ENCODE measurements around the gene AMTN. TPM values are rescaled to one million over a fixed set of nuclear protein-coding genes. Genes with fewer than 3 reads are reported as not detected.

Gene AMTN
- polyA plus RNA-seq, 1 donor from 2014 or later, result not detected

GRCh38 chr4:70570796-70571195 is 52.4 kb downstream of the AMTN start:
- Histone ChIP-seq H3K27ac (ENCODE audit: low read length) (no peak overlapping the region), H2AFZ (ENCODE audit: low read depth, low read length) (no peak overlapping the region), H3K79me2 (replicated peaks; ENCODE audit: insufficient read depth, low read length) (no peaks in the 10 kb centered on the region), H3K4me3 (ENCODE audit: low read length) (no peak overlapping the region), H3F3A (ENCODE audit: insufficient read depth, low read length, poor library complexity, severe bottlenecking) (no peaks in the 10 kb centered on the region), H3K4me2 (ENCODE audit: low read length) (no peak overlapping the region), H4K20me1 (ENCODE audit: insufficient read depth) (no peaks in the 10 kb centered on the region), H3K9ac (ENCODE audit: low read length) (no peak overlapping the region), H3K27me3 (ENCODE audit: insufficient read depth, low read depth, low read length) (no peaks in the 10 kb centered on the region), H3K36me3 (ENCODE audit: insufficient read depth, low read length) (no peaks in the 10 kb centered on the region), H3K9me3 (ENCODE audit: low read length) (no peaks in the 10 kb centered on the region), H3K9me2 (ENCODE audit: insufficient read depth, low read length) (no peaks in the 10 kb centered on the region)
- TF ChIP-seq TAF1 (IDR thresholded peaks at IDR 0.05; ENCODE audit: low read depth), result no peak
- no peak for TF ChIP-seq CTCF (IDR thresholded peaks at IDR 0.05; ENCODE audit: poor library complexity, severe bottlenecking)
- no peak for TF ChIP-seq SMC3 (conservative IDR thresholded peaks at IDR 0.05; ENCODE audit: poor library complexity)
- TF ChIP-seq MXI1 (conservative IDR thresholded peaks at IDR 0.05; ENCODE audit: poor library complexity, severe bottlenecking), result no peak
- no peak for TF ChIP-seq EZH2 (IDR thresholded peaks at IDR 0.05; ENCODE audit: borderline replicate concordance, insufficient read depth, low read length, poor library complexity, severe bottlenecking)
- no peak for TF ChIP-seq REST (IDR thresholded peaks at IDR 0.05; ENCODE audit: borderline replicate concordance)
- no peak for TF ChIP-seq EP300 (conservative IDR thresholded peaks at IDR 0.05; ENCODE audit: poor library complexity, severe bottlenecking)
- TF ChIP-seq RAD21 (conservative IDR thresholded peaks at IDR 0.05), result no peak
- TF ChIP-seq POLR2AphosphoS5 (IDR thresholded peaks at IDR 0.05), result no peak

- no peaks in the 10 kb centered on the region for H3F3A ChIP-seq (ENCODE audit: insufficient read depth, low read length, poor library complexity, severe bottlenecking)
- H3K36me3 ChIP-seq (ENCODE audit: insufficient read depth, low read length), result no peaks in the 10 kb centered on the region
- no peaks in the 10 kb centered on the region for H3K79me2 ChIP-seq (replicated peaks; ENCODE audit: insufficient read depth, low read length)
- no peak overlapping the region for H3K9ac ChIP-seq (ENCODE audit: low read length)
- H3K27ac ChIP-seq (ENCODE audit: low read length), result no peak overlapping the region
- no peaks in the 10 kb centered on the region for H4K20me1 ChIP-seq (ENCODE audit: insufficient read depth)
- H3K27me3 ChIP-seq (ENCODE audit: insufficient read depth, low read depth, low read length), result no peaks in the 10 kb centered on the region
- no peak overlapping the region for H3K4me3 ChIP-seq (ENCODE audit: low read length)
- H2AFZ ChIP-seq (ENCODE audit: low read depth, low read length), result no peak overlapping the region
- H3K9me3 ChIP-seq (ENCODE audit: low read length), result no peaks in the 10 kb centered on the region
- TF ChIP-seq EP300 (conservative IDR thresholded peaks at IDR 0.05; ENCODE audit: poor library complexity, severe bottlenecking) (no peak), SMC3 (conservative IDR thresholded peaks at IDR 0.05; ENCODE audit: poor library complexity) (no peak)
- no peaks in the 10 kb centered on the region for H3K9me2 ChIP-seq (ENCODE audit: insufficient read depth, low read length)
- no peak overlapping the region for H3K4me2 ChIP-seq (ENCODE audit: low read length)
Measured at GRCh38 chr4:70571772-70572171, 53.4 kb downstream of the AMTN start.

GRCh38 chr4:70575964-70576363 is 57.6 kb downstream of the AMTN start:
- Histone ChIP-seq H3K79me2 (replicated peaks; ENCODE audit: insufficient read depth, low read length) (no peaks in the 10 kb centered on the region), H3K27ac (ENCODE audit: low read length) (no peak overlapping the region)
- no peak for TF ChIP-seq MXI1 (conservative IDR thresholded peaks at IDR 0.05; ENCODE audit: poor library complexity, severe bottlenecking)

More at GRCh38 chr4:70575964-70576363, 57.6 kb downstream of the AMTN start:
- Histone ChIP-seq H3K4me3 (ENCODE audit: low read length) (no peak overlapping the region), H3K4me2 (ENCODE audit: low read length) (no peak overlapping the region), H3K27me3 (ENCODE audit: insufficient read depth, low read depth, low read length) (no peaks in the 10 kb centered on the region), H3F3A (ENCODE audit: insufficient read depth, low read length, poor library complexity, severe bottlenecking) (no peaks in the 10 kb centered on the region), H3K9me3 (ENCODE audit: low read length) (no peaks in the 10 kb centered on the region), H3K9ac (ENCODE audit: low read length) (no peak overlapping the region), H3K36me3 (ENCODE audit: insufficient read depth, low read length) (no peaks in the 10 kb centered on the region), H3K9me2 (ENCODE audit: insufficient read depth, low read length) (no peaks in the 10 kb centered on the region), H2AFZ (ENCODE audit: low read depth, low read length) (no peak overlapping the region), H4K20me1 (ENCODE audit: insufficient read depth) (no peaks in the 10 kb centered on the region)
